HK-2 (cell line): ENCODE data around the gene TNRC6C.

Experiments
- DNase-seq: peaks from one replicate; pipeline ENCODE4 v3.0.0-alpha.2; 2018; ENCODE audit not compliant: unreplicated experiment

Gene TNRC6C

GRCh38 chr17:78012428-78012827 lies 53.9 kb downstream of the TNRC6C start:
- no peak for DNase-seq

GRCh38 chr17:78013683-78014467 lies 55.4 kb downstream of the TNRC6C start:
- peak; percentile 22 for DNase-seq

GRCh38 chr17:78014646-78015045 lies 56.1 kb downstream of the TNRC6C start:
- no peak for DNase-seq

GRCh38 chr17:78016852-78017251 lies 58.3 kb downstream of the TNRC6C start:
- no peak for DNase-seq

GRCh38 chr17:78019367-78019975 lies 61.0 kb downstream of the TNRC6C start:
- DNase-seq: no peak

- no peak for DNase-seq
Measured at GRCh38 chr17:78019976-78020716, 61.6 kb downstream of the TNRC6C start.

- DNase-seq: no peak
Measured at GRCh38 chr17:78020717-78021108, 62.2 kb downstream of the TNRC6C start.

GRCh38 chr17:78022425-78022824 lies 63.9 kb downstream of the TNRC6C start:
- DNase-seq: no peak

- no peak for DNase-seq
Measured at GRCh38 chr17:78023042-78023441, 64.5 kb downstream of the TNRC6C start.

- no peak for DNase-seq
Measured at GRCh38 chr17:78026381-78026780, 67.9 kb downstream of the TNRC6C start.

GRCh38 chr17:78027121-78027520 lies 68.6 kb downstream of the TNRC6C start:
- DNase-seq: no peak

GRCh38 chr17:78029697-78030096 lies 71.2 kb downstream of the TNRC6C start:
- no peak for DNase-seq

GRCh38 chr17:78031435-78031834 lies 72.9 kb downstream of the TNRC6C start:
- no peak for DNase-seq

GRCh38 chr17:78032166-78032565 lies 73.7 kb downstream of the TNRC6C start:
- DNase-seq: no peak

GRCh38 chr17:78034429-78035091 lies 76.1 kb downstream of the TNRC6C start:
- DNase-seq: peak; percentile 38

GRCh38 chr17:78037280-78037679 lies 78.8 kb downstream of the TNRC6C start:
- no peak for DNase-seq

GRCh38 chr17:78038748-78039288 lies 80.3 kb downstream of the TNRC6C start:
- DNase-seq: no peak

- no peak for DNase-seq
Measured at GRCh38 chr17:78039581-78039980, 81.1 kb downstream of the TNRC6C start.

GRCh38 chr17:78040440-78041385 lies 82.2 kb downstream of the TNRC6C start:
- no peak for DNase-seq

GRCh38 chr17:78041386-78042179 lies 83.1 kb downstream of the TNRC6C start:
- no peak for DNase-seq
